ENCODE results near the gene TMEM187. TPM values are rescaled to one million over a fixed set of nuclear protein-coding genes. Genes with fewer than 3 reads are reported as not detected.
A peak's percentile ranks its signal among the peaks of the same experiment; 100 is the strongest.

Gene TMEM187
- total and polyA plus RNA-seq, 10 donors, result 2.0 to 12.2 (median 5.6) TPM

- no peak overlapping the region for H3K4me3 ChIP-seq
- WGBS, 5 donors, result 88 to 100% (median 95%) methylated on average over 8 to 15 of the region's 15 CpGs
- H3K9me3 ChIP-seq, result no peaks in the 10 kb centered on the region
- no peak for DNase-seq
- no peaks in the 10 kb centered on the region for H3K27me3 ChIP-seq (replicated peaks in 1 of 7)
- H3K4me1 ChIP-seq, result peaks cover 0 to 14% (median 0%) of the 10 kb centered on the region in 6 donors
- peaks cover 8 to 100% (median 93%) of the 10 kb centered on the region in 6 donors for H3K36me3 ChIP-seq
- intact Hi-C loops (cut with DNase I; ENCODE audit: low total_unique reads), result no loop called here
- H3K27ac ChIP-seq, result no peak overlapping the region
- peak in 1 of 3 donors; percentile 32 for TF ChIP-seq POLR2AphosphoS5 (IDR thresholded peaks at IDR 0.05)
- no peak for TF ChIP-seq CTCF (IDR thresholded peaks at IDR 0.05 in 8 of 11, conservative IDR thresholded peaks at IDR 0.05 in 3 of 11)
- no peak for TF ChIP-seq POLR2A (IDR thresholded peaks at IDR 0.05)
Observed at GRCh38 chrX:153959649-153960048, 12.9 kb upstream of the TMEM187 start.

- Histone ChIP-seq H3K9me3 (no peaks in the 10 kb centered on the region), H3K4me1 (peaks cover 0 to 18% (median 3%) of the 10 kb centered on the region in 6 donors), H3K27me3 (replicated peaks in 1 of 7) (no peaks in the 10 kb centered on the region), H3K36me3 (peaks cover 8 to 99% (median 89%) of the 10 kb centered on the region in 6 donors), H3K4me3 (no peak overlapping the region), H3K27ac (no peak overlapping the region)
- TF ChIP-seq CTCF (IDR thresholded peaks at IDR 0.05 in 8 of 11, conservative IDR thresholded peaks at IDR 0.05 in 3 of 11) (no peak), POLR2AphosphoS5 (IDR thresholded peaks at IDR 0.05) (no peak), POLR2A (IDR thresholded peaks at IDR 0.05) (no peak)
- peak; percentile 71 for DNase-seq
- intact Hi-C loops (cut with DNase I; ENCODE audit: low total_unique reads), result no loop called here
- 92 to 98% (median 96%) methylated on average over 7 to 16 of the region's 16 CpGs for WGBS, 5 donors
Observed at GRCh38 chrX:153960077-153960476, 12.5 kb upstream of the TMEM187 start.

- peaks cover 8 to 92% (median 85%) of the 10 kb centered on the region in 6 donors for H3K36me3 ChIP-seq
- DNase-seq, result peak; percentile 75
- peaks cover 2 to 25% (median 10%) of the 10 kb centered on the region in 6 donors for H3K4me1 ChIP-seq
- no peaks in the 10 kb centered on the region for H3K27me3 ChIP-seq (replicated peaks in 1 of 7)
- no peak overlapping the region for H3K27ac ChIP-seq
- 95 to 97% (median 96%) methylated on average over 19 to 22 of the region's 22 CpGs for WGBS, 5 donors
- no peak overlapping the region for H3K4me3 ChIP-seq
- TF ChIP-seq CTCF (IDR thresholded peaks at IDR 0.05 in 8 of 11, conservative IDR thresholded peaks at IDR 0.05 in 3 of 11) (no peak), POLR2A (IDR thresholded peaks at IDR 0.05) (no peak), POLR2AphosphoS5 (IDR thresholded peaks at IDR 0.05) (no peak)
- intact Hi-C loops (cut with DNase I; ENCODE audit: low total_unique reads), result no loop called here
- H3K9me3 ChIP-seq, result no peaks in the 10 kb centered on the region
Observed at GRCh38 chrX:153960786-153961185, 11.8 kb upstream of the TMEM187 start.

GRCh38 chrX:153961292-153961691 is 11.3 kb upstream of the TMEM187 start:
- no peak overlapping the region for H3K4me3 ChIP-seq
- H3K4me1 ChIP-seq, result peaks cover 6 to 30% (median 15%) of the 10 kb centered on the region in 6 donors
- intact Hi-C loops (cut with DNase I; ENCODE audit: low total_unique reads), result no loop called here
- TF ChIP-seq POLR2AphosphoS5 (IDR thresholded peaks at IDR 0.05) (no peak), CTCF (IDR thresholded peaks at IDR 0.05 in 8 of 11, conservative IDR thresholded peaks at IDR 0.05 in 3 of 11) (no peak), POLR2A (IDR thresholded peaks at IDR 0.05) (no peak)
- peaks cover 8 to 86% (median 80%) of the 10 kb centered on the region in 6 donors for H3K36me3 ChIP-seq
- H3K27me3 ChIP-seq (replicated peaks in 1 of 7), result no peaks in the 10 kb centered on the region
- DNase-seq, result peak; percentile 71
- no peaks in the 10 kb centered on the region for H3K9me3 ChIP-seq
- 91 to 99% (median 94%) methylated on average over 11 of the region's 11 CpGs; no CpG with 5 or more reads in 1 of the 5 donors for WGBS, 5 donors
- no peak overlapping the region for H3K27ac ChIP-seq

Data from spleen (tissue), 11 donors.